ENCODE results near the gene ASIC3.
A peak's percentile ranks its signal among the peaks of the same experiment; 100 is the strongest.

Gene ASIC3

GRCh38 chr7:151046603-151047573, 1.4 kb upstream of the ASIC3 start:
- no peak overlapping the region for H3K4me3 Mint-ChIP-seq

GRCh38 chr7:151048911-151049463, 656 bp downstream of the ASIC3 start:
- peaks cover 42% of the 10 kb centered on the region for H3K36me3 Mint-ChIP-seq (ENCODE audit: low read depth)
- no peak overlapping the region for H3K27ac Mint-ChIP-seq
- peaks cover 31% of the 10 kb centered on the region for H3K27me3 Mint-ChIP-seq
- no peaks in the 10 kb centered on the region for H3K9me3 Mint-ChIP-seq
- intact Hi-C loops (cut with micrococcal nuclease) = no loop called here
- peaks cover 30% of the 10 kb centered on the region for H3K4me1 Mint-ChIP-seq (ENCODE audit: low read depth)
- no peak overlapping the region for H3K4me3 Mint-ChIP-seq

More at GRCh38 chr7:151046603-151047573, 1.4 kb upstream of the ASIC3 start:
- H3K27me3 Mint-ChIP-seq = peaks cover 31% of the 10 kb centered on the region
- H3K4me1 Mint-ChIP-seq (ENCODE audit: low read depth) = peaks cover 12% of the 10 kb centered on the region
- peaks cover 47% of the 10 kb centered on the region for H3K36me3 Mint-ChIP-seq (ENCODE audit: low read depth)
- H3K9me3 Mint-ChIP-seq = no peaks in the 10 kb centered on the region
- H3K27ac Mint-ChIP-seq = no peak overlapping the region
- intact Hi-C loops (cut with micrococcal nuclease) = no loop called here

GRCh38 chr7:151051108-151051507, 2.8 kb downstream of the ASIC3 start:
- Mint-ChIP-seq H3K4me3 (no peak overlapping the region), H3K27ac (no peak overlapping the region), H3K36me3 (ENCODE audit: low read depth) (peaks cover 40% of the 10 kb centered on the region), H3K9me3 (no peaks in the 10 kb centered on the region), H3K4me1 (ENCODE audit: low read depth) (peaks cover 38% of the 10 kb centered on the region), H3K27me3 (peaks cover 31% of the 10 kb centered on the region)
- intact Hi-C loops (cut with micrococcal nuclease) = loop anchor here (10.0 kb wide), 1 partner anchor 64 kb away; no protein-coding TSS in a partner anchor

GRCh38 chr7:151053096-151053495, 4.8 kb downstream of the ASIC3 start:
- peaks cover 42% of the 10 kb centered on the region for H3K4me1 Mint-ChIP-seq (ENCODE audit: low read depth)
- H3K4me3 Mint-ChIP-seq = no peak overlapping the region
- peaks cover 28% of the 10 kb centered on the region for H3K27me3 Mint-ChIP-seq
- intact Hi-C loops (cut with micrococcal nuclease) = loop anchor here (10.0 kb wide), 1 partner anchor 62 kb away; no protein-coding TSS in a partner anchor
- peak overlapping the region; percentile 21 for H3K27ac Mint-ChIP-seq
- H3K9me3 Mint-ChIP-seq = no peaks in the 10 kb centered on the region
- peaks cover 47% of the 10 kb centered on the region for H3K36me3 Mint-ChIP-seq (ENCODE audit: low read depth)

GRCh38 chr7:151053751-151054150, 5.4 kb downstream of the ASIC3 start:
- Mint-ChIP-seq H3K9me3 (no peaks in the 10 kb centered on the region), H3K4me1 (ENCODE audit: low read depth) (peaks cover 48% of the 10 kb centered on the region), H3K27me3 (peaks cover 24% of the 10 kb centered on the region), H3K36me3 (ENCODE audit: low read depth) (peaks cover 47% of the 10 kb centered on the region), H3K27ac (peak overlapping the region; percentile 21), H3K4me3 (no peak overlapping the region)
- intact Hi-C loops (cut with micrococcal nuclease) = loop anchor here (10.0 kb wide), 1 partner anchor 61 kb away; no protein-coding TSS in a partner anchor

GRCh38 chr7:151056283-151056665, 7.9 kb downstream of the ASIC3 start:
- Mint-ChIP-seq H3K4me1 (ENCODE audit: low read depth) (peaks cover 70% of the 10 kb centered on the region), H3K4me3 (no peak overlapping the region)

GRCh38 chr7:151056666-151057505, 8.6 kb downstream of the ASIC3 start:
- Mint-ChIP-seq H3K27ac (peak overlapping the region; percentile 92), H3K27me3 (no peaks in the 10 kb centered on the region), H3K36me3 (ENCODE audit: low read depth) (peaks cover 63% of the 10 kb centered on the region), H3K9me3 (no peaks in the 10 kb centered on the region), H3K4me3 (peak overlapping the region; percentile 91), H3K4me1 (ENCODE audit: low read depth) (peaks cover 76% of the 10 kb centered on the region)
- intact Hi-C loops (cut with micrococcal nuclease) = loop anchor here (10.0 kb wide), 1 partner anchor 58 kb away; no protein-coding TSS in a partner anchor

More at GRCh38 chr7:151056283-151056665, 7.9 kb downstream of the ASIC3 start:
- Mint-ChIP-seq H3K27me3 (peaks cover 3% of the 10 kb centered on the region), H3K36me3 (ENCODE audit: low read depth) (peaks cover 62% of the 10 kb centered on the region), H3K9me3 (no peaks in the 10 kb centered on the region), H3K27ac (no peak overlapping the region)
- intact Hi-C loops (cut with micrococcal nuclease) = loop anchor here (10.0 kb wide), 1 partner anchor 59 kb away; no protein-coding TSS in a partner anchor

- H3K4me3 Mint-ChIP-seq = peak within 1 kb of the TSS; percentile 91
- peaks cover 75% of the 10 kb centered on the region for H3K4me1 Mint-ChIP-seq (ENCODE audit: low read depth)
- intact Hi-C loops (cut with micrococcal nuclease) = loop anchor here (10.0 kb wide), 1 partner anchor 57 kb away; no protein-coding TSS in a partner anchor
- H3K27ac Mint-ChIP-seq = peak within 1 kb of the TSS; percentile 92
- H3K9me3 Mint-ChIP-seq = no peaks in the 10 kb centered on the region
- peaks cover 66% of the 10 kb centered on the region for H3K36me3 Mint-ChIP-seq (ENCODE audit: low read depth)
- H3K27me3 Mint-ChIP-seq = no peaks in the 10 kb centered on the region
Measured at GRCh38 chr7:151057506-151057988, 9.2 kb downstream of the ASIC3 start, which contains the start of gene CDK5. Gene CDK5, minus strand, starts transcription at chr7:151057897. Its CDS starts 49 bp downstream, at chr7:151057848.

GRCh38 chr7:151057989-151058780, 9.9 kb downstream of the ASIC3 start:
- peak overlapping the region; percentile 91 for H3K4me3 Mint-ChIP-seq
- H3K27me3 Mint-ChIP-seq = no peaks in the 10 kb centered on the region
- intact Hi-C loops (cut with micrococcal nuclease) = loop anchor here (1.0 to 10.0 kb wide), 3 partner anchors 29 to 57 kb away; partner anchors contain the start of genes ABCB8 and AGAP3
- H3K27ac Mint-ChIP-seq = peak overlapping the region; percentile 92
- H3K4me1 Mint-ChIP-seq (ENCODE audit: low read depth) = peaks cover 68% of the 10 kb centered on the region
- H3K36me3 Mint-ChIP-seq (ENCODE audit: low read depth) = peaks cover 68% of the 10 kb centered on the region
- no peaks in the 10 kb centered on the region for H3K9me3 Mint-ChIP-seq

GRCh38 chr7:151058781-151059366, 10.5 kb downstream of the ASIC3 start:
- Mint-ChIP-seq H3K9me3 (no peaks in the 10 kb centered on the region), H3K27ac (peak overlapping the region; percentile 92), H3K4me1 (ENCODE audit: low read depth) (peaks cover 61% of the 10 kb centered on the region), H3K36me3 (ENCODE audit: low read depth) (peaks cover 68% of the 10 kb centered on the region), H3K27me3 (no peaks in the 10 kb centered on the region), H3K4me3 (peak overlapping the region; percentile 91)
- intact Hi-C loops (cut with micrococcal nuclease) = loop anchor here (1.0 to 10.0 kb wide), 3 partner anchors 28 to 56 kb away; partner anchors contain the start of genes ABCB8 and AGAP3

GRCh38 chr7:151059367-151060112, 11.2 kb downstream of the ASIC3 start, which contains the start of gene SLC4A2:
Gene SLC4A2, plus strand, starts transcription at chr7:151059589. Its CDS starts 2,399 bp downstream, at chr7:151061988.
- Mint-ChIP-seq H3K27ac (peak within 1 kb of the TSS; percentile 92), H3K27me3 (no peaks in the 10 kb centered on the region), H3K9me3 (no peaks in the 10 kb centered on the region), H3K4me3 (peak within 1 kb of the TSS; percentile 91), H3K4me1 (ENCODE audit: low read depth) (peaks cover 55% of the 10 kb centered on the region), H3K36me3 (ENCODE audit: low read depth) (peaks cover 68% of the 10 kb centered on the region)
- intact Hi-C loops (cut with micrococcal nuclease) = loop anchor here (2.0 to 10.0 kb wide), 2 partner anchors 27 to 55 kb away; partner anchors contain the start of gene AGAP3

Data from dendritic cell treated with granulocyte-macrophage colony-stimulating factor and Interleukin-4, amounts not matched to agents 40 ng/mL and 50 ng/mL, for 4 days (primary cell).